ENCODE results near the gene RORC. TPM values are rescaled to one million over a fixed set of nuclear protein-coding genes. Genes with fewer than 3 reads are reported as not detected.

Gene RORC
- total and polyA plus RNA-seq, 12 donors: 4.0 to 21.0 (median 13.3) TPM

DNA sequence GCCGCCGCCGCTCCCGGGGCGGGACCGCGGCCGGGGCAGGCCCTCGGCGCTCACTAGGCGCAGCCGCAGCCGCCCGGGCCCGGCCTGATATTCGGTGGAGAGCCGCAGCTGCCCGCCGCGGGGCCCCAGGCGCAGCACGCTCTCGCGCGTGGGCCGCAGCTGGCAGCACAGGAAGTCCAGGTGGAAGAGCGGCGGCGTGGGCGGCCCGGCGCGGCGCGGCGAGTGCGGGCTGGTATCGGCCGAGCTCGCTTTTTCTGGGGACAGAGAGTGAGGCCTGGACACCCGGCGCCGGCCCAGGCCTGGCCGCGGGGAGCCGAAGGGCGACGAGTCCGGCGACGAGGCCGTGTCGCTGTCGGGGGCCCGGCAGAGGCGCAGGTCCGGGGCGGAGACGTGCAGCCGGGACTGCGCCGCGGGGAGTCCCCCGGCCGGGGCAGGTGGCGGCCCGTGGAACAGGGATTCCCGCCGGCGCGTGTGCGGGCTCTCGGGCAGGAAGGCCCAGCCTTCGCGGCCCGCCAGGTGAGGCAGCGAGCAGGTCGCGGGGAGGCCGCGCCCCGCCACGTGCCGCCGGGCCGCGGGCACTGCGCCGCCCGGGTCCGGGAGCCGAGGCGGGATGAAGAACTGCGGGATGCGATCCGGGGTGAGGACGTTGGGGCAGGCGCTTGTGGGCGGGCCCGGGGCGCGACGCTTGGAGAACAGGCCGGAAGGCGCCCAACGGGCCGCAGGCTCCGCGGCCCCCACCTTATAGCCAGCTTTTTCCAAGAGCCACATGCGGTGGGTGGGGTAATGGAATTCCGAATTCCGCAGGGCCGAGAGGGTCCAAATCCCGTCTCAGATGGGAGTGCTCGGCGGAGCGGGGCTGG, 6.8 kb upstream of the RORC start:
- 1 to 2% methylated on average over 87 to 117 of the region's 117 CpGs for WGBS, 2 donors
- peak overlapping the region in 1 of 10 donors; percentile 56 for H3K27ac ChIP-seq
- peaks cover 6 to 33% (median 21%) of the 10 kb centered on the region in 9 donors for H3K4me1 ChIP-seq
- peak overlapping the region; percentile 28 to 58 (median 50) for H3K4me3 ChIP-seq
- TF ChIP-seq, protein P1, sequence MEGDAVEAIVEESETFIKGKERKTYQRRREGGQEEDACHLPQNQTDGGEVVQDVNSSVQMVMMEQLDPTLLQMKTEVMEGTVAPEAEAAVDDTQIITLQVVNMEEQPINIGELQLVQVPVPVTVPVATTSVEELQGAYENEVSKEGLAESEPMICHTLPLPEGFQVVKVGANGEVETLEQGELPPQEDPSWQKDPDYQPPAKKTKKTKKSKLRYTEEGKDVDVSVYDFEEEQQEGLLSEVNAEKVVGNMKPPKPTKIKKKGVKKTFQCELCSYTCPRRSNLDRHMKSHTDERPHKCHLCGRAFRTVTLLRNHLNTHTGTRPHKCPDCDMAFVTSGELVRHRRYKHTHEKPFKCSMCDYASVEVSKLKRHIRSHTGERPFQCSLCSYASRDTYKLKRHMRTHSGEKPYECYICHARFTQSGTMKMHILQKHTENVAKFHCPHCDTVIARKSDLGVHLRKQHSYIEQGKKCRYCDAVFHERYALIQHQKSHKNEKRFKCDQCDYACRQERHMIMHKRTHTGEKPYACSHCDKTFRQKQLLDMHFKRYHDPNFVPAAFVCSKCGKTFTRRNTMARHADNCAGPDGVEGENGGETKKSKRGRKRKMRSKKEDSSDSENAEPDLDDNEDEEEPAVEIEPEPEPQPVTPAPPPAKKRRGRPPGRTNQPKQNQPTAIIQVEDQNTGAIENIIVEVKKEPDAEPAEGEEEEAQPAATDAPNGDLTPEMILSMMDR (IDR thresholded peaks at IDR 0.05): no peak
- DNase-seq (peak in 1 of 2 donors; percentile 28), ATAC-seq (peak in 4 of 8 donors; percentile 23 to 58 (median 40))
- no peaks in the 10 kb centered on the region for H3K36me3 ChIP-seq
- peaks cover 13 to 61% (median 43%) of the 10 kb centered on the region in 7 donors for H3K27me3 ChIP-seq
- intact Hi-C loops (cut with DNase I): loop anchor here in 7 of 10 donors (5.0 to 10.0 kb wide), 9 partner anchors 144 to 394 kb away; partner anchors contain the start of gene POGZ (in 1 of the 7)
- no peaks in the 10 kb centered on the region for H3K9me3 ChIP-seq

DNA sequence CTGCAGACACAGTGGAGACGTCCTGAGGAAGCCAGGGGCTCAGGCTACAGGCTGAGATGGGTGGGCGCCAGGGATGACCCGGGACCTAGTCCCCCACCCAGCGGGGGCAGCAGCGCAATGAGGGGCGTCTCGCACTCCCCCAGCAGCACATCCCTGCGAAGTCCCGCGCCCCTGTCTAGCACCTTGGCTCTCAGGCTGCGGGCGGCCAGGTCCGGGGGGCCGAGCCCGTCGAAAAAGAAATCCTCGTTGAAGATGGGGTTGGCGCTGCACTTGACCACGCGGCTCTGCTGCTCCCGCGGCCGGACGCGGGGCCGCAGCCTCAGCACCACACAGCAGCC, 6.3 kb upstream of the RORC start:
- WGBS, 2 donors: 1 to 8% methylated on average over 25 to 26 of the region's 26 CpGs
- Histone ChIP-seq H3K36me3 (no peaks in the 10 kb centered on the region), H3K4me1 (peaks cover 6 to 36% (median 21%) of the 10 kb centered on the region in 9 donors), H3K27me3 (peaks cover 13 to 61% (median 42%) of the 10 kb centered on the region in 7 donors), H3K9me3 (no peaks in the 10 kb centered on the region), H3K4me3 (peak overlapping the region; percentile 28 to 58 (median 50)), H3K27ac (peak overlapping the region in 1 of 10 donors; percentile 56)
- TF ChIP-seq, protein P1 (IDR thresholded peaks at IDR 0.05): no peak
- intact Hi-C loops (cut with DNase I): loop anchor here in 7 of 10 donors (5.0 to 10.0 kb wide), 9 partner anchors 143 to 393 kb away; partner anchors contain the start of gene POGZ (in 1 of the 7)
- ATAC-seq: peak in 1 of 8 donors; percentile 7
- no peak for DNase-seq

DNA sequence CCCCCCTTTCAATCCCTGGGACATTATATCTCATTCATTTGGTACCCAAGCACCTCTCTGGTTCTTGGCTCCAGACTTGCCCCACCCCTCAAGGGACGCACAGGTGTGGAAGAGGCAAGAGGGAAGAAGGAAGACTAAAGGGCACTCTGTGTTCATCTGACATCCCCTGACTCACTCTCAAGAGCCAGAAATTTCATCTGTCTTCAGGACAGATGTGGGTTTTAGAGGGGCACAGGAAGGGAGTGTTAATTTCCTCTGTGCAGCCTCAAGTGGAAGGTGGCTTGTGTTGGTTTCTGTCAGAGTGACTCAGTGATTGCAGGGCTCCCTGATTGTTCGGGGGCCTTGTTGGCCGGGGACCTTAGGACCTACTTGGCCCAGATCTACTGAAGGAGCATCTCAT, 5.6 kb upstream of the RORC start:
- no peak for DNase-seq
- intact Hi-C loops (cut with DNase I): loop anchor here in 7 of 10 donors (5.0 to 10.0 kb wide), 9 partner anchors 142 to 392 kb away; partner anchors contain the start of gene POGZ (in 1 of the 7)
- no peak overlapping the region for H3K4me3 ChIP-seq

DNA sequence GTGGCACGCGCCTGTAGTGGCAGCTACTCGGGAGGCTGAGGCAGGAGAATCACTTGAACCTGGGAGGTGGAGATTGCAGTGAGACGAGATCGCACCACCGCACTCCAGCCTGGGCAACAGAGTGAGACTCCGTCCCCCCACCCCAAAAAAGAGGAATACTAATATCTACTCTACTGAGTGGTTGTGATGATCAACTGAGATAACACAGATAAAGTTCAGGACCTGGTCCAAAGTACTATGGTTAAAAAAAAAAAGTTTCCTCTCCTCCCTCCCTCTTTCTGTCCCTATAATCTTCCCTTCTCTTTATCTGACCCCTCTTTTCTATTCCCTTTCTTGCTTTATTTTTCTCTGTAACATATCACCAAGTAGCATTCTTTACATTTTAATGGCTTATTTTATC, 4.0 kb upstream of the RORC start:
- Histone ChIP-seq H3K4me3 (no peak overlapping the region), H3K27me3 (peaks cover 13 to 44% (median 36%) of the 10 kb centered on the region in 7 donors), H3K4me1 (peaks cover 6 to 43% (median 26%) of the 10 kb centered on the region in 9 donors), H3K27ac (no peak overlapping the region), H3K36me3 (no peaks in the 10 kb centered on the region), H3K9me3 (no peaks in the 10 kb centered on the region)
- ATAC-seq: no peak
- DNase-seq: no peak
- TF ChIP-seq, protein P1 (IDR thresholded peaks at IDR 0.05): no peak
- WGBS, 2 donors: 94 to 96% methylated on average over 7 of the region's 7 CpGs
- intact Hi-C loops (cut with DNase I): loop anchor here in 7 of 10 donors (5.0 to 10.0 kb wide), 9 partner anchors 141 to 391 kb away; partner anchors contain the start of gene POGZ (in 1 of the 7)

More for the DNA sequence above, 5.6 kb upstream of the RORC start:
- no peaks in the 10 kb centered on the region for H3K36me3 ChIP-seq
- H3K27me3 ChIP-seq: peaks cover 13 to 56% (median 40%) of the 10 kb centered on the region in 7 donors
- H3K27ac ChIP-seq: no peak overlapping the region
- WGBS, 2 donors: 55 to 57% methylated on average over 3 of the region's 3 CpGs
- H3K4me1 ChIP-seq: peaks cover 6 to 42% (median 23%) of the 10 kb centered on the region in 9 donors
- no peaks in the 10 kb centered on the region for H3K9me3 ChIP-seq
- TF ChIP-seq, protein P1 (IDR thresholded peaks at IDR 0.05): no peak
- ATAC-seq: no peak
